Measurements from ENCODE around the gene AGTPBP1.
"Not testable (repeated sequence)": the region's sequence is repeated elsewhere in the genome, so short reads cannot be mapped to it uniquely, and the experiment has no call there.

Gene AGTPBP1

DNA sequence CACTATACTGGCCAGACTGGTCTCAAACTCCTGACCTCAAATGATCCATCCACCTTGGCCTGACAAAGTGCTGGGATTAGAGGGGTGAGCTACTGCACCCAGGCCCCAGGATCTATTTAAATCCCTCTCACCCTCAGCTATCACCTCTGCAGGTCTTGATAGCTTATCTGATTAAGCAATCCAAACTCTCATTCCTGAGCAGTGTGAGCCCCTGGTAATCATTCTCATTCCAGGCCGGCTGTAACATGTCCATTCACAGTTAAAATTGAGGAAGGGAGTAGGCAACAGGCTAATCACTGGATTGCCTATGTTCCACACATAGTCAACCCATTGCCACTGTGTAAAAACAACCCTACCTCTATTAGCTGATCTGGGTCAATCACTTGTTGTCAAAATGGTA lies 111.1 kb downstream of the AGTPBP1 start:
- DNase-seq: no peak

DNA sequence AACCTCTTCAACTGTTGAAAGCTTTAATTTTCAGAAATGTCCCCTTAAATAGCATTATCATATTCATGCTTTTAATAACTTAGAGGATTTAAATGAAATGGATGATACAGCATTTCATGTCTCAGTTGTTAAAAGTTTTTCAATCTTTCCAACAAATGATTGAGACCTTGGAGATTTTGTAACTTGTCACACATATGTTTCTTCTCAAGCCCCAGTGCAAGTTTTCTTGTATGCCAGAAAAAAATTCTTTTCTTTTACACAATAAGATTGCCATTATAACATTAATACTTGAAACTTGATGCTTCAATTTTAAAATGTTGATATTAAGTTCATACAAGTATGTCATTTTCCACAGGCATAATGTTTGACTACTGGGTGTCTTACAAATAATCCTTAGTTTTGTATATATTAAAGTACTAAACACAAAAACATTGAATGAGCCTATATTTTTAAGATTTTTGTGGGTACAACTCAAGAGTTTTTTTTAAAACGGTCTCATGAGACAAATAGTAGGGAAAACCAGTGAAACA lies 124.5 kb downstream of the AGTPBP1 start:
- DNase-seq: no peak

DNA sequence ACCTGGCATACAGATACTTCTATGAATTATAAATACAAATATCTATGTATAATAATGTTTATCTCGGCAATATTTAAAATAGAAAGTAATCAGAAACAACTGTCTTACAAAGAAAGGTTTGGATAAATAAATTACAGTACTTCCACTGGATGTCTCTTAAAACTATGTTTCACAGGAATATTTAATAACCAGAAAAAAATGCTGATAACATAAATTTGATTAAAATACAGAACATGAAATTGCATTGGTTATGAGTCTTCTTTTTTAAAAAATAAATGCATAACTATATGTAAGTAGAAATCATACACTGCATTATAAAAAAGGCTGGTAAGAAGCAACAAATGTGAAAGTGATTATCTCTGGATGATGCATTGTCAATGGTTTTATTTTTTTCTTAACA lies 126.0 kb downstream of the AGTPBP1 start:
- DNase-seq: no peak

DNA sequence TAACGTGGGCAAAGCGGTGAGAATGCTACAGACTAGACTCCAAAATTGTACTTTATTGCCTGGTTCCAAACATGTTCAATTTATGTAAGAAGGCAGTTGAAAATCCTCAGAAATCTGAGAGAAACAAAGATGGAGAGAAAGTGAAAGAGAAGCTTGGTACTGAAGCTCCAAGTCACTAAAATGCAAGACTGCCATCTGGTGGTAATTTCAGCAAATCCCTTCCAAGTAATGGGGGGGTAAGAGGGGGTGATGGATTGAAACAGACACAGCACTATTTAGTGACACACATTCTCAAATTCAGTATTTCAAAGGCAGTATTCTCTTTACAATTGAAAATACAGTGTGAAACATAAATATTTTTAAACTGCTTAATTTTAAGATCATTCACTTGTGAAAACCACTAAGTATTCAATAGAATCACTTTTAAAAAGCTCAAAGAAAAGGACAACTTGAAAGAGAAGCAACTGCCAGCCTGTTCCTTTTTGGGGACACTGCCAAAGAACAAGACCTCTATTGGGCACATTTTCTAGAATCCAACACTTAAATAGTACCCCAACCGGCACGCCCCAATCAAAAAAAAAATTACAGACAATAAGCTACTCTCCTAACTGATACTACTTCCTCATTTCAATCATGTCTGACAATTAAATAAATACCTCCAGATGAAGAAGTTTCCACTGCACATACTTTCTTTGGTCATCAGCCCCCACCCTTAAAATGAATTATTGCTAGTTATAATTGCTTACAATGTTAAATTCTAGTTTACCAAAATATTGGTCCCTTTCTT lies 131.5 kb downstream of the AGTPBP1 start:
- DNase-seq: peak; percentile 2

DNA sequence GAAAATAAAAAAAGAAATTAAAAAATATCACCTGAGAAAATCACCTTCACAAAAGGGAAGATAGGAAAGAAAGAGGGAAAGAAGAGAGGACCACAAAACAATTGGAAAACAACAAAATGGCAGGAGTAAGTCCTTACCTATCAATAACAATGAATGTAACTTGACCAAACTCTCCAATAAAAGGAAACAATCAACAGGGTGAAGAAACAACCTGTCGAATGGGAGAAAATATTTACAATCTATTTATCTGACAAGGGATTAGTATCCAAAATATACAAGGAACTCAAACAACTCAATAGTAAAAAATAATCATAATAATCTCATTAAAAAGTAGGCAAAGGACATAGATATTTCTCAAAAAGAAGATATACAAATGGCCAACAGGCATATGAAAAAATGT lies 135.8 kb downstream of the AGTPBP1 start:
- DNase-seq: no peak

GRCh38 chr9:85603936-85604335 lies 137.8 kb downstream of the AGTPBP1 start:
- no peak for DNase-seq

- DNase-seq: no peak
Measured at GRCh38 chr9:85602742-85603141, 139.0 kb downstream of the AGTPBP1 start.

- DNase-seq: no peak
Measured at GRCh38 chr9:85600675-85601263, 141.0 kb downstream of the AGTPBP1 start.

- no peak for DNase-seq
Measured at GRCh38 chr9:85599540-85600105, 142.1 kb downstream of the AGTPBP1 start.

DNA sequence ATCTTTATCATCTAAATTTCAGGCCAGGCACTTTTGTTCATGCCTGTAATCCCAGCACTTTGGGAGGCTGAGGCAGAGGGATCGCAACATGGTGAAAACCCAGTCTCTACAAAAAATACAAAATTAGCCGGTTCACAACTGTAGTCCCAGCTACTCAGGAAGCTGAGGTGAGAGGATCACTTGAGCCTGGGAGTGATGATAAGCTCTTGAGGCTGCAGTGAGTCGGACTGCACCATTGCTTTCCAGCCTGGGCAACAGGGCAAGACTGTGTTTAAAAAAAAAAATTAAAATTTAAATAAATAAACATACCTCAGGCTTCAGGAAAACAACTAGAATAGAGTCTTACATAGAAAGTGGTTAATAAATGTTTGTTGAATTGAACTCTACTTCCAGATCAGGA lies 147.4 kb downstream of the AGTPBP1 start:
- no peak for DNase-seq

- no peak for DNase-seq
Measured at GRCh38 chr9:85586684-85587083, 155.1 kb downstream of the AGTPBP1 start.

DNA sequence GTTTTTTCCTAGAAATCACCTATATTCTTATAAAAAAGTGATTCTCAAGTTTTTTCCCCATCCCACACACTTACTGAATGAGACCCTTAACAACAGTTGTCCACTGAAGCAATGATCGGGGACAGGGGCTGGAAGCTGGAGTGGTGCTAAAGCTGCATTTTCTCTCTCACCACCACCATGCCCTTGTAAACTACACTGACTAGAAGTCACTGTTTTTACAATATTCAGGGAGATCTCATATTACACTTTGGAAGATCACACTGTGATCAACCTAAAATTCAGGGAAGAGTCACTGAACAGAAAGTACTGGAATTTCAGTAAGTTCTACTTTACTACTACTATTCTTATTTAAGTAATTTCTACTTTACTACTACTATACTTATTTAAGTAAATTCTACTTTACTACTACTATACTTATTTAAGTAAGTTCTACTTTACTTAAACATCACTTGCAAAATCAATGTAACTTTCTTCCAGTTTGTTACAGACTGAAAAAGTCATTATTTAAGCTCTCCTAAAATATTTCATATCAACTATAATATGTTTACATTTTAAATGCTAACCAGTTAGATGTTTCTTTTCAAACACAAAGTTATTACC lies 164.3 kb downstream of the AGTPBP1 start:
- DNase-seq: no peak

- DNase-seq: no peak
Measured at GRCh38 chr9:85575868-85576267, 165.9 kb downstream of the AGTPBP1 start.

GRCh38 chr9:85573546-85573945 lies 168.2 kb downstream of the AGTPBP1 start:
- DNase-seq: not testable (repeated sequence)

GRCh38 chr9:85572917-85573316 lies 168.8 kb downstream of the AGTPBP1 start:
- DNase-seq: not testable (repeated sequence)

DNA sequence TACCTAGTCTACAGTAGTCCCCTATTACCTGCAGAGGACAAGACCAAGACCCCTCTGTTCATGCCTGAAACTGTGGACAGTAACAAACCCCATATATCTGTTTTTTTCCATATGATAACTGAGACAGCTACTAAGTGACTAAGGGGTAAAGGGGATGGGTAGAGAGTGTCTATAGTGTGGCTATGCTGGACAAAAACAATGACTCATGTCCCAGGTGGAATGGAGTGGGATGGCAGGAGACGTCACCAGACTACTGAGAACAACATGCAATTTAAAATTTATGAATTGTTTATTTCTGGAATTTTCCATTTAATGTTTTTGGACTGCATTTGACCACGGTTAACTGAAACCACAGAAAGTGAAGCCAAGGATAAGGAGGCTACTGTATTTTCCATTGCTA lies 171.8 kb downstream of the AGTPBP1 start:
- no peak for DNase-seq

DNA sequence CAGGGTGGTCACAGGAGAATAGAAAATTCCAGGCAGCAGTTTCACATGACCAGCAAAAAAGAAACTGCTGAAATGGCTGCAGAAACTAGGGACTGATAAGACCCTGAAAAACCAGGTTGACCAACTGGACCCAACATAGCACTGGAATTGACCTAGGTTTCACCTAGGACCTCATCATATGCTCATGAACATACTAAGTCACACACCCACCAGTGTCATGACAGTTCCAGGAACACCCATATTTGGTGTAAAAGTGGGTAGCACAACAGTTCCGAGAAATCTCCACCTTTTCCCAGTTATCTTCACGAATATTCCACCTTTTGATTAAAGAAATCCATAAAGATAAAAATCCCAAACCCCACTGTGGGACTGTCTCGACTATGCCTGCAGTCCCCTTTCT lies 182.2 kb downstream of the AGTPBP1 start:
- no peak for DNase-seq

GRCh38 chr9:85554349-85554748 lies 187.4 kb downstream of the AGTPBP1 start:
- DNase-seq: no peak

DNA sequence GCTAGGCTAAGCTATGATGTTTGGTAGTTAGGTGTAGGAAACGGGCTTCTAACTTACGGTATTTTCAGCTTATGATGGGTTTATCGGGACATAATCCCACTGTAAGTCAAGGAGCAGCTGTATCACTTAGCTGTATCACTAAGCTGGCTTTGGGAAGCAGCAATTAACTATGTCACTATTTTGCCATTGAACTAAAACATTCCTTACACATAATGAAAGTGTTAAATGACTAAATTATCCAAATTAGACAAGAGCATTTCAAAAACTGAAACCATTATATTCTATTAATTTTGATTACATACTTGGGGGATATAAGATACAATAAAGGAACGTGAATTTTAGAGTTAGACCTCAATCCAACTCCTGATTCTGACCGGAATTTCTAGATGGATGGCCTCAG lies 188.3 kb downstream of the AGTPBP1 start:
- no peak for DNase-seq

- no peak for DNase-seq
Measured at GRCh38 chr9:85547599-85547998, 194.2 kb downstream of the AGTPBP1 start.

DNA sequence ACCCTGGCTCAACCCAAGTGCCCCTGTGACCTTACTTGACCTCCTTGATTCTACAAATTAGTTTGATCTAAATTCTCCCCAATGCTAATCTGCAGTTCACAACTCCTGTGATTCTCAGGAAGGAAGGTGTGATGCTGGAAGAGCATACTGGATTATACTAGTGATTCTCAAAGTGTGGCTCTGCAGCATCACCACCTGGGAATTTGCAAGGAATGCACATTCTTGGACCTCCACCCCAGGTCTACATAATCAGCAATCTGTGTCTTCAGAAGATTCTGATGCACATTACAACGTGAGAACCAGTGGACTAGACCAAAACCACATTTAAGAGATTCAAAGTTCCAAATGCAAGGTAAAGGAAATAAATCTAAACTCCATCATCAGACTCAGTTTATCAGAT lies 198.6 kb downstream of the AGTPBP1 start:
- no peak for DNase-seq

DNA sequence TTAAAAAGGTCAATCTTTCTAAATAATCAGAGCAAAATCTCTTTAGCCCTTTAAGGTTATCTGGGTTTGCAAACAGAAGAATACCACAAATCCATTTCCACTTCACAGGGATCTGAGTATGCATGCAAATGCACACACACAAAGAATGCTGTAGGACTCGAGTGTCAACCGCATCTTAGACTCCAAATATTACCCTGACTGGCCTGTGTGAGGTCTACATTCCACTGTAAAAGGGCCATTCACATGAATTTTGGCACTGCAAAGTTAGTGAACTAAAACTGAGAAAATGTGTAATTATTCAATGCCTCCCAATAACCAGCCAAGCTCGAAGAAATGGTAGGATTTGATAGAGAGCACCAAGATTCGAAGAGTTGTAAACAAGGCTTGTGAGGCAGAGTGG lies 199.9 kb downstream of the AGTPBP1 start:
- no peak for DNase-seq

DNA sequence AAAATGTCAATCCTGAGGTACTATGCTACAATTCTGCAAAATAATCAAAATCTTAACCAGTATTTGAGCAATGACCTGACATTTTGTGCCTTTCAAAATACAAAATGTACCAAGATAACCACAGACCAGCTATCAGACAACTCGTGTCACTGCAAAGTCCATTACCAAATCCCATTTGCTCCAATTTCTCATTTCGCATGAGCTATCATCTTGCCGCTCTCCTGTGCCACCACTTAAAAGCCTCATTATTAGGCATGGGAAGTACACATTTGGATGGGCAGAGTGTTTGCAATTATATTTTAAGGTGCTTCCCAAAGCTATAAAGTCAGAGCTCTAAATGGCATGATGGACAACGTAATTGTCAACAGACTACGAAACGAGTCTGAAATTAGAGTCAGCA lies 205.2 kb downstream of the AGTPBP1 start:
- DNase-seq: no peak

DNA sequence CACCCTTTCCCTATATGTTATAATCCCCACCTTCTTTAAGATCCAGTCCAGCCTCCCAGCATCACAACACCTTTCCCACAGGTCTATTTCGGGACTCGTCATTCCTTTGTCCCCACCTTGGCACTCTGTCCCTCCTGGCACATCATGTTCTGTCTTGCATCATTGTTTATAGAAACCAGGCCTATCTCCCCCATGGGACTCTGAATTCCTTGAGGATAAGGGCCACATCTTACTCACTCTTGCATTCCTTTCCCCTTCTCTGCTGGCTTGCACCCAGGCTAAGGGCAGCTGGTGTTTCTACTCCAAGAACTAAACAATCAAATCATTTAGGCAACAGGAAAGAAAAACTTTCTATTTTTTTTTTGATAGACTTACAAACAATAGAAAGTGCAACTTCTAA lies 205.7 kb downstream of the AGTPBP1 start:
- peak; percentile 36 for DNase-seq
